ENCODE results near the gene LYSMD4. TPM values are rescaled to one million over a fixed set of nuclear protein-coding genes. Genes with fewer than 3 reads are reported as not detected.
"Not testable (repeated sequence)": the region's sequence is repeated elsewhere in the genome, so short reads cannot be mapped to it uniquely, and the experiment has no call there.

Gene LYSMD4
- total RNA-seq, 1 experiment from 2014 or later = 14.9 TPM

DNA sequence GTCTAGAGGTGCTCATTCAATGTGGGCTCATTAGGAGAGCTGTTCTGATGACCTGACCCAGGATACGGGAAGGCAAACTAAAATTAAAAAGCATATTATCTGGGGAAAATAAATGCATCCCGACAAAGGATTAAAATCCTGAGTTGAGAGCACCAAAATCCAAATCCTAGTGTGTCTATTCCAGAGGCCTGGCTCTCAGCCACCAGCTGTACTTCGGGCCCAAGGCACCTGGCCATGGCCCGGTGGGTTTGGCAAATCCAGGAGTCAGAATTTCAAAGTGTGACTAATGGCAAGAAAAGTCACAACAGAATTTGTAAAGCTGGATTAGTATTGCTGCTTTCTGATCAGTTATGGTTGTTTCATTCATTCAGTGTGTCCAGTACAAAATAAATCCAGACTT, 2.6 kb upstream of the LYSMD4 start:
- TF ChIP-seq JUN (CRISPR knock-in tag; IDR thresholded peaks at IDR 0.05) = no peak
- TF ChIP-seq, protein P1, sequence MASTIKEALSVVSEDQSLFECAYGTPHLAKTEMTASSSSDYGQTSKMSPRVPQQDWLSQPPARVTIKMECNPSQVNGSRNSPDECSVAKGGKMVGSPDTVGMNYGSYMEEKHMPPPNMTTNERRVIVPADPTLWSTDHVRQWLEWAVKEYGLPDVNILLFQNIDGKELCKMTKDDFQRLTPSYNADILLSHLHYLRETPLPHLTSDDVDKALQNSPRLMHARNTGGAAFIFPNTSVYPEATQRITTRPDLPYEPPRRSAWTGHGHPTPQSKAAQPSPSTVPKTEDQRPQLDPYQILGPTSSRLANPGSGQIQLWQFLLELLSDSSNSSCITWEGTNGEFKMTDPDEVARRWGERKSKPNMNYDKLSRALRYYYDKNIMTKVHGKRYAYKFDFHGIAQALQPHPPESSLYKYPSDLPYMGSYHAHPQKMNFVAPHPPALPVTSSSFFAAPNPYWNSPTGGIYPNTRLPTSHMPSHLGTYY (CRISPR knock-in tag; IDR thresholded peaks at IDR 0.05) = no peak
- TF ChIP-seq, protein P2, sequence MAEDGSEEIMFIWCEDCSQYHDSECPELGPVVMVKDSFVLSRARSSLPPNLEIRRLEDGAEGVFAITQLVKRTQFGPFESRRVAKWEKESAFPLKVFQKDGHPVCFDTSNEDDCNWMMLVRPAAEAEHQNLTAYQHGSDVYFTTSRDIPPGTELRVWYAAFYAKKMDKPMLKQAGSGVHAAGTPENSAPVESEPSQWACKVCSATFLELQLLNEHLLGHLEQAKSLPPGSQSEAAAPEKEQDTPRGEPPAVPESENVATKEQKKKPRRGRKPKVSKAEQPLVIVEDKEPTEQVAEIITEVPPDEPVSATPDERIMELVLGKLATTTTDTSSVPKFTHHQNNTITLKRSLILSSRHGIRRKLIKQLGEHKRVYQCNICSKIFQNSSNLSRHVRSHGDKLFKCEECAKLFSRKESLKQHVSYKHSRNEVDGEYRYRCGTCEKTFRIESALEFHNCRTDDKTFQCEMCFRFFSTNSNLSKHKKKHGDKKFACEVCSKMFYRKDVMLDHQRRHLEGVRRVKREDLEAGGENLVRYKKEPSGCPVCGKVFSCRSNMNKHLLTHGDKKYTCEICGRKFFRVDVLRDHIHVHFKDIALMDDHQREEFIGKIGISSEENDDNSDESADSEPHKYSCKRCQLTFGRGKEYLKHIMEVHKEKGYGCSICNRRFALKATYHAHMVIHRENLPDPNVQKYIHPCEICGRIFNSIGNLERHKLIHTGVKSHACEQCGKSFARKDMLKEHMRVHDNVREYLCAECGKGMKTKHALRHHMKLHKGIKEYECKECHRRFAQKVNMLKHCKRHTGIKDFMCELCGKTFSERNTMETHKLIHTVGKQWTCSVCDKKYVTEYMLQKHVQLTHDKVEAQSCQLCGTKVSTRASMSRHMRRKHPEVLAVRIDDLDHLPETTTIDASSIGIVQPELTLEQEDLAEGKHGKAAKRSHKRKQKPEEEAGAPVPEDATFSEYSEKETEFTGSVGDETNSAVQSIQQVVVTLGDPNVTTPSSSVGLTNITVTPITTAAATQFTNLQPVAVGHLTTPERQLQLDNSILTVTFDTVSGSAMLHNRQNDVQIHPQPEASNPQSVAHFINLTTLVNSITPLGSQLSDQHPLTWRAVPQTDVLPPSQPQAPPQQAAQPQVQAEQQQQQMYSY (CRISPR knock-in tag; IDR thresholded peaks at IDR 0.05) = no peak
- TF ChIP-seq, protein P3, sequence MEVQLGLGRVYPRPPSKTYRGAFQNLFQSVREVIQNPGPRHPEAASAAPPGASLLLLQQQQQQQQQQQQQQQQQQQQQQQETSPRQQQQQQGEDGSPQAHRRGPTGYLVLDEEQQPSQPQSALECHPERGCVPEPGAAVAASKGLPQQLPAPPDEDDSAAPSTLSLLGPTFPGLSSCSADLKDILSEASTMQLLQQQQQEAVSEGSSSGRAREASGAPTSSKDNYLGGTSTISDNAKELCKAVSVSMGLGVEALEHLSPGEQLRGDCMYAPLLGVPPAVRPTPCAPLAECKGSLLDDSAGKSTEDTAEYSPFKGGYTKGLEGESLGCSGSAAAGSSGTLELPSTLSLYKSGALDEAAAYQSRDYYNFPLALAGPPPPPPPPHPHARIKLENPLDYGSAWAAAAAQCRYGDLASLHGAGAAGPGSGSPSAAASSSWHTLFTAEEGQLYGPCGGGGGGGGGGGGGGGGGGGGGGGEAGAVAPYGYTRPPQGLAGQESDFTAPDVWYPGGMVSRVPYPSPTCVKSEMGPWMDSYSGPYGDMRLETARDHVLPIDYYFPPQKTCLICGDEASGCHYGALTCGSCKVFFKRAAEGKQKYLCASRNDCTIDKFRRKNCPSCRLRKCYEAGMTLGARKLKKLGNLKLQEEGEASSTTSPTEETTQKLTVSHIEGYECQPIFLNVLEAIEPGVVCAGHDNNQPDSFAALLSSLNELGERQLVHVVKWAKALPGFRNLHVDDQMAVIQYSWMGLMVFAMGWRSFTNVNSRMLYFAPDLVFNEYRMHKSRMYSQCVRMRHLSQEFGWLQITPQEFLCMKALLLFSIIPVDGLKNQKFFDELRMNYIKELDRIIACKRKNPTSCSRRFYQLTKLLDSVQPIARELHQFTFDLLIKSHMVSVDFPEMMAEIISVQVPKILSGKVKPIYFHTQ (CRISPR knock-in tag; IDR thresholded peaks at IDR 0.05) = no peak
- no peak for TF ChIP-seq MYBL2 (CRISPR knock-in tag; IDR thresholded peaks at IDR 0.05)
- peaks cover 7% of the 10 kb centered on the region for H3K27me3 Mint-ChIP-seq (ENCODE audit: low read depth)
- no peak for DNase-seq (ENCODE audit: low spot score)
- no peaks in the 10 kb centered on the region for H3K9me3 Mint-ChIP-seq
- no peak overlapping the region for H3K4me3 Mint-ChIP-seq
- POLR2A ChIA-PET = no interaction called here
- peaks cover 19% of the 10 kb centered on the region for H3K4me1 Mint-ChIP-seq
- ATAC-seq = no peak
- CTCF ChIA-PET = no interaction called here
- no peaks in the 10 kb centered on the region for H3K36me3 Mint-ChIP-seq
- no peak overlapping the region for H3K27ac Mint-ChIP-seq

DNA sequence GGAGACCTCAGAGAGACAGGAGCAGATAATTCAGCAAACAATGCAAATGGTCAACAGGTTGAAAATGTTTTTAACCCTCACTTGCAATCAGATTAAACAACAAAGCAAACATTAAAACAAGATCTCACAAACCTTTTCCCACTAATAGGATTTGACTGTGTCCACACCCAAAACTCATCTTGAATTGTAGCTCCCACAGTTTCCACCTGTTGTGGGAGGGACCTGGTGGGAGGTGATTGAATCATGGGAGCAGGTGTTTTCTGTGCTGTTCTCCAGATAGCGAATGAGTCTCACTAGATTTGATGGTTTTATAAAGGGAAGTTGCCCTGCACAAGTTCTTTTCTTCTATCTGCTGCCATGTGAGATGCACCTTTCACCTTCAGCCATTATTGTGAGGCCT, 1.3 kb upstream of the LYSMD4 start:
- Mint-ChIP-seq H3K4me3 (peak overlapping the region; percentile 5), H3K36me3 (no peaks in the 10 kb centered on the region; the same call in 1 of the 2 replicates), H3K9me3 (no peaks in the 10 kb centered on the region), H3K27ac (0 out of 2 replicates have a peak overlapping the region, but pooled peaks have one; percentile 22), H3K4me1 (peaks cover 31% of the 10 kb centered on the region), H3K27me3 (ENCODE audit: low read depth) (peaks cover 7% of the 10 kb centered on the region)
- TF ChIP-seq, protein P4, sequence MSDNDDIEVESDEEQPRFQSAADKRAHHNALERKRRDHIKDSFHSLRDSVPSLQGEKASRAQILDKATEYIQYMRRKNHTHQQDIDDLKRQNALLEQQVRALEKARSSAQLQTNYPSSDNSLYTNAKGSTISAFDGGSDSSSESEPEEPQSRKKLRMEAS (CRISPR knock-in tag; IDR thresholded peaks at IDR 0.05) = no peak
- TF ChIP-seq, protein P5, sequence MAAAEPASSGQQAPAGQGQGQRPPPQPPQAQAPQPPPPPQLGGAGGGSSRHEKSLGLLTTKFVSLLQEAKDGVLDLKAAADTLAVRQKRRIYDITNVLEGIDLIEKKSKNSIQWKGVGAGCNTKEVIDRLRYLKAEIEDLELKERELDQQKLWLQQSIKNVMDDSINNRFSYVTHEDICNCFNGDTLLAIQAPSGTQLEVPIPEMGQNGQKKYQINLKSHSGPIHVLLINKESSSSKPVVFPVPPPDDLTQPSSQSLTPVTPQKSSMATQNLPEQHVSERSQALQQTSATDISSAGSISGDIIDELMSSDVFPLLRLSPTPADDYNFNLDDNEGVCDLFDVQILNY (CRISPR knock-in tag; IDR thresholded peaks at IDR 0.05) = no peak
- TF ChIP-seq, protein P6, sequence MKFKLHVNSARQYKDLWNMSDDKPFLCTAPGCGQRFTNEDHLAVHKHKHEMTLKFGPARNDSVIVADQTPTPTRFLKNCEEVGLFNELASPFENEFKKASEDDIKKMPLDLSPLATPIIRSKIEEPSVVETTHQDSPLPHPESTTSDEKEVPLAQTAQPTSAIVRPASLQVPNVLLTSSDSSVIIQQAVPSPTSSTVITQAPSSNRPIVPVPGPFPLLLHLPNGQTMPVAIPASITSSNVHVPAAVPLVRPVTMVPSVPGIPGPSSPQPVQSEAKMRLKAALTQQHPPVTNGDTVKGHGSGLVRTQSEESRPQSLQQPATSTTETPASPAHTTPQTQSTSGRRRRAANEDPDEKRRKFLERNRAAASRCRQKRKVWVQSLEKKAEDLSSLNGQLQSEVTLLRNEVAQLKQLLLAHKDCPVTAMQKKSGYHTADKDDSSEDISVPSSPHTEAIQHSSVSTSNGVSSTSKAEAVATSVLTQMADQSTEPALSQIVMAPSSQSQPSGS (CRISPR knock-in tag; IDR thresholded peaks at IDR 0.05; ENCODE audit: borderline replicate concordance, low read depth) = no peak
- TF ChIP-seq SP1 (CRISPR knock-in tag; conservative IDR thresholded peaks at IDR 0.05) = no peak
- ATAC-seq (no peak), DNase-seq (ENCODE audit: low spot score) (no peak)
- POLR2A ChIA-PET = no interaction called here
- CTCF ChIA-PET = no interaction called here

DNA sequence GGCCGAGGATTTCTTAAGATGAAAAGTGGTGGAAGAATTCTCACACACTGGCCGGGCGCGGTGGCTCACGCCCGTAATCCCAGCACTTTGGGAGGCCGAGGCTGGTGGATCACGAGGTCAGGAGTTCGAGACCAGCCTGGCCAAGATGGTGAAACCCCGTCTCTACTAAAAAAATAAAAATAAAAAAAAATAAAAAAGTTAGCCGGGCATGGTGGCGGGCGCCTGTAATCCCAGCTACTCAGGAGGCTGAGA, 729 bp upstream of the LYSMD4 start:
- peak overlapping the region; percentile 84 for H3K4me3 Mint-ChIP-seq
- H3K4me1 Mint-ChIP-seq = peaks cover 31% of the 10 kb centered on the region
- peak overlapping the region; percentile 97 for H3K27ac Mint-ChIP-seq
- H3K9me3 Mint-ChIP-seq; H3K27me3 Mint-ChIP-seq (ENCODE audit: low read depth); H3K36me3 Mint-ChIP-seq; DNase-seq (ENCODE audit: low spot score); ATAC-seq: not testable (repeated sequence)
- CTCF ChIA-PET = interaction anchor here (1.9 to 2.4 kb wide), 3 partner anchors 22 to 461 kb away, joined by 4 to 19 read pairs (median 15); no protein-coding TSS in a partner anchor
- POLR2A ChIA-PET = interaction anchor here (0.8 to 1.2 kb wide), 3 partner anchors 18 to 335 kb away, joined by 3 read pairs; no protein-coding TSS in a partner anchor
